Measurements from ENCODE around the gene SLC16A10.
"Not testable (repeated sequence)": the region's sequence is repeated elsewhere in the genome, so short reads cannot be mapped to it uniquely, and the experiment has no call there.

The SLC16A10 gene

DNA sequence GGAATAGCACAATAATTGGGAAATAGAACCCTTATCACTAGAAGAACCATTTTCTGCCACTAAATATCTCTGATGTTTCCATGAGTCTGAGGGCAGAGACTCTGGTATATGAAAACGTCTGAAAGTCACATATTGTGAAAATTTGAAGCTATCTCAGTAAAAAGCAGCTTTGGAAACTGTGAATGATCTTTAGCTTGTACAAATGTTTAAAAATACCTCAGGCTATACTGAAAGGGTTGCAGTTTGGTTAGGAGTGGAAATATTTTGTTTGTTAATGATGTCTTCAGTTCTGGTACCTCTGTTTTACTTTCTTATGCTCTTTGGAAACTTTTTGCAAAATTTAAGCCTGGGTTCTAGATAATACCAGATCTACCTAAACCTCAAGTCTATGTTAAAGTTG, 135.0 kb downstream of the SLC16A10 start:
- no peak for DNase-seq

- DNase-seq = no peak
Measured at GRCh38 chr6:111228094-111228493, 140.8 kb downstream of the SLC16A10 start.

- DNase-seq = no peak
Measured at GRCh38 chr6:111230351-111231089, 143.2 kb downstream of the SLC16A10 start.

DNA sequence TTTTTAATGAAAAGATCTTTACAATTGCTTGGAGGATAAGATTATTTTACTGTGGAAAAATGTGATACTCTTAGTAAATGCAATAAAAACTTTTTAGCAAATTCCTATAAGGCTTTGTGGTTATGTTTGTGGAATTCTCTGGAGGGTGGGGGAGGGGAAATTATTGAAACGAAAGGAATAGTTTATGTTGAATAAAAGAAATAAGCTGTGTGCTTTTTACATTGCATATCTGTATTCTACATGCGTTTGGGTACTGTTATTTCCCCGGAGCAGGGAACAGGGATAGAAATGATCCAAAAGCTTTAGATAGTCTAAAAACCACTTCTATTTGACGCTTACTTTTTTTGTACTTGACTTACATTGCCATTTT, 143.8 kb downstream of the SLC16A10 start:
- DNase-seq = no peak

DNA sequence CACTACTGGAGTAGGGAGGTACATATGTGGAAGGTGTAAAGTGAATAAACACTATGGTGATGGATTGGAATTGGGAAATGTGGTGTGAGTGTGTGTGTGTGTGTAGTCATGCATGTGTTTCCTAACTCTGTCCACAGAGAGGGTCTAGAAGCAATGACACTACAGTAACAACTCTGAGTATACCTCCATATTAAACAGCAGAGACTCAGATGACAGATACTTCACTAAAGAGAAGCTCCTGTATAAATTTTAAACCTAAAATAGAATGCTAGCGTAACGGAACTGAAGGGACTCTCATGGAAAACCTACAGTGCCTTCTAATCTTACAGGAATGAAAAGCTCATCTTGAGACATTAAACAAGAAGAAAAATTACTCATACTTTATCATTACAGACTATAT, 150.5 kb downstream of the SLC16A10 start:
- DNase-seq = no peak

DNA sequence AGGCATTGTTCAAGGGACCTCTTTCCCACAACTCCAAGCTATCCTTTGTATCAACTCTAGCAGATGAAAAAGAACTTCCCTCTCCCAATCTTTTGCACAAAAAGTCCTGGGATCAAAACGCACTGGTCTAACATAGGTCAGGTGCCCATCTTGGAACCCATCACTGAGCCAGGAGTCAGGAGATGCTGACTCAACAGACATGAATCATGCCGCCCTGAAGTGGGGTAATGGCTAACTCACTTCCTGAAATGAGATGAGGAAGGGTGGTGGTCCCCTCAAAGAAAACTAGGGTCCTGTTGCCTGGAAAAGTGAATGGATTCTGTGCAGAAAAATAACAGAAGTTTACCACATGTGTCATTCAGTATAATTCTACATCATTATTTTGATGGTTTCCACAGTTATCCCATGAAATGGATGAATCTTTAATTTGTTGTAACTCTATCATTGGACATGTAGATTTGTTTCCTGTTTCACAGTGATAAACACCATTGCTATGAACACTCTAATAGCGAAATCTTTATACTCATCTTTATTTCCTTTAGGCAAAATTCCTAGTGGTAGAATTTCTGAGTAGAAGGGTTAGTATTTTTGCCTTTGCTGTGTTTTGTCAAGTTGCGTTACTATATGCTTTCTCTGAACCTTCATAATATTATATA, 151.3 kb downstream of the SLC16A10 start:
- DNase-seq = no peak

GRCh38 chr6:111239461-111239860, 152.2 kb downstream of the SLC16A10 start:
- no peak for DNase-seq

GRCh38 chr6:111242452-111242851, 155.1 kb downstream of the SLC16A10 start:
- no peak for DNase-seq

GRCh38 chr6:111243095-111243494, 155.8 kb downstream of the SLC16A10 start:
- DNase-seq = no peak

DNA sequence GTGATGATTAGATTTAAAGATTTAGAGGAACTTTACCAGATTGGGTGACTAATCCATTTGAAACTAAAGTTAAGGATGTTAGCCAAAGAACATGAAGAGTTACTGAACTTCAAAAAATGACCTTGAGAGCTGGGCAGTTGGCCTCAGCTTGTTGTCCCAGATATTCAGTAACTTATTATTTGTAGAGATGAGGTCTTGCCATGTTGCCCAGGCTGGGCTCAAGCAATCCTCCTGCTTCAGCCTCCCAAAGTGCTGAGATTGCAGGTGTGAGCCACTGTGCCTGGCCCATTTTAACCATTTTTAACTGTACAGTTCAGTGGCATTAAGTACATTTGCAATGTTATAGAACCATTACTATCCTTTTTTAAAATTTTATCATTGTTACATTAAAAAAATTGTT, 161.5 kb downstream of the SLC16A10 start:
- DNase-seq = no peak

GRCh38 chr6:111250791-111251354, 163.6 kb downstream of the SLC16A10 start:
- DNase-seq = no peak

- no peak for DNase-seq
Measured at GRCh38 chr6:111252726-111253125, 165.4 kb downstream of the SLC16A10 start.

- peak; percentile 3 for DNase-seq
Measured at GRCh38 chr6:111254004-111254778, 166.9 kb downstream of the SLC16A10 start.

DNA sequence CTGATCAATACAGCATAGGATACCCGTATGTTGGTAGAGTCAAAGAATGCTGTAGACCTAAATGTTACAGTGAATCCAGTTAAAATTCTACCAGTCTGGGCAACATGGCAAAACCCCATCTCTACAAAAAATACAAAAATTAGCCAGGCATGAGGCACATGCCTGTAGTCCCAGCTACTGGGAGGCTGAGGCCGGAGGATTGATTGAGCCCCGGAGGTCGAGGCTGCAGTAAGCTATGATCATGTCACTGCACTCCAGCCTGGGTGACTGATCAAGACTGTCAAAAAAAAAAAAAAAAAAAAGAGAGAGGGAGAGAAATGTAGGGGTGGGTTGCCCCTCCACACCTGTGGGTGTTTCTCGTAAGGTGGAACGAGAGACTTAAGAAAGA, 167.5 kb downstream of the SLC16A10 start:
- DNase-seq = no peak

DNA sequence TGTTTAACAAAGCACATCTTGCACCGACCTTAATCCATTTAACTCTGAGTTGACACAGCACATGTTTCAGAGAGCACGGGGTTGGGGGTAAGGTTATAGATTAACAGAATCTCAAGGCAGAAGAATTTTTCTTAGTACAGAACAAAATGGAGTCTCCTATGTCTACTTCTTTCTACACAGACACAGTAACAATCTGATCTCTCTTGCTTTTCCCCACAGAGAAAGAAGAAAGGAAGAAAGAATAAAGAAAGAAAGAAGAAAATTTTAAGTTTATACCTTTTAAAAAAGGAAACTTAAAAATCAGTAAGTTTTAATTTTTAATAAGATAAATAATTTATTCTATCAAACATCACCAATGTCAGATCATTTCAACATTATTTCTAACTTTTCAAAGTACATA, 168.5 kb downstream of the SLC16A10 start:
- DNase-seq = not testable (repeated sequence)

GRCh38 chr6:111256646-111257045, 169.3 kb downstream of the SLC16A10 start:
- DNase-seq = no peak

DNA sequence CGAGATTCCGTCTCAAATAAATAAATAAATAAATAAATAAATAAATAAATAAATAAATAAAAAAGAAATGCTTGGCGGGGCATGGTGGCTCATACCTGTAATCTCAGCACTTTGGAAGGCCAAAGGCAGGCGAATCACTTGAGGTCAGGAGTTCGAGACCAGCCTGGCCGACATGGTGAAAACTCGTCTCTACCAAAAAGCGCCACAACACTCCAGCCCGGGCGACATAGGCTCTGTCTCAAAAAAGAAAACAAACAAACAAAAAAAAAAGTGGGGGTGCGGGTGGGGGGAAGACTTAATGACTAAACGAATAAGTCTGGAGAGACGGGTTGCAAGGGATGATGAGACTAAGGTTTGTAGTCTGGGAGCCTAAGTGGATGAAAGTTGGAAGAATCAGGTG, 170.7 kb downstream of the SLC16A10 start:
- DNase-seq = no peak

GRCh38 chr6:111258615-111259088, 171.3 kb downstream of the SLC16A10 start:
- no peak for DNase-seq

- DNase-seq = peak; percentile 98
Measured at GRCh38 chr6:111259089-111259831, 172.0 kb downstream of the SLC16A10 start.

DNA sequence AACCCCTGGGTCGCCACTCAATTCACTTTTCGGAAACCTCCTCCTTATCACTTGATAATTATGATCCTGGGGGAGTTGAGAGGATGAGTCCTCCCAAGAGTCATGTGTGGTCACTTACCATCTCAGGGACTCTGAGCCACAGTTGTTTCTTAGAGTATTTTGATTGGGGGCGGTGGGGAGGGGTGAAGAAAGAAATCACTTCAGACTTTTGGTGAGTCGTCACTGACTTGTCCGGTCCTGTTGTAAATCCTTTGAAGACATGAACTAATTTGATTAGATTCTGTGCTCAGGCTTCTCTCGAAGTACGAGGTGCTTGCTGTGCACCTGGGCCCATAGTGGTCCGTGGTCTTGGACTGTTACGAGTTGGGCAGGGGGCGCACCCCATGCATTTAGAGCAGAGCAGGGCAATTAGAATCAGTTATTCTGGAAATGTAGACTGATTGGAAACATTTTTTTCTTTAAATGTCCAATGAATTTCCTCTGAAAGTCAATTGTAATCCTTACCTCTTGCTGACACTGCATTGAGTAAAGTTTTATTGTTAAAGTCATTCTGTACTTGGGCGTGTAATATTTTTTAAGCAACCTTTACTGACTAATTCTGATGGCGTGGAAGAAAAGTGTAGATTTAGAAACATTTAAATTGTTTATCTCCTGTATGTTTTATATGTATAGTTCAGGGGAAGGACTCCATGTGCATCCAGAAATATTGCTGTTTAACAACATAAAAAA, 173.4 kb downstream of the SLC16A10 start:
- no peak for DNase-seq

DNA sequence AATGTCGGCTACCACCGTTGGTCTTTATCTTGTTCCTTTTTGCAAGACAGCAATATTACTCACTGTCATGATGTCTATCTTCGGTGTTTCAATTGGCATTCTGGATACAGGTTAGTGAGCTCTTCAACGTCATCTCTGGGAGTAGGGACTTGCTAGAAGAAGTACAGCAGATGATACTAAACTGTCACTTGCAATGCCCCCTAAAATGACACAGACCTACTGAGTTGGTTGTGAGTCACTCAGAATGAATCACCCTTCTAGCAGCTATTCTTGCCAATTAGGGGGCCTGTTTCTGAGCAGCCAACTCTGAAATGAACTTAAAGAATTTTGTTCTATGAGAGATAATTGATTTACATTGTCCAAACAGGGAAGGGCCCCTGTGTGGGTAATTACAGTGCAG, 176.5 kb downstream of the SLC16A10 start:
- DNase-seq = no peak

GRCh38 chr6:111265842-111266241, 178.5 kb downstream of the SLC16A10 start:
- no peak for DNase-seq

Measured in NCI-H1436 (cell line).